GM13977 (cell line): ENCODE measurements around the gene C1QC.

Experiments used
- DNase-seq: peaks from one replicate; pipeline ENCODE4 v3.0.0; 2012; ENCODE audit warnings: low spot score
- in situ Hi-C: fragments of 300-500 bp; cut with MboI; formaldehyde crosslinking; loops from one replicate; pipeline ENCODE4 v1.12.0; 2022; ENCODE audit warnings: low sequenced_read_pairs, low pct_unique_long_range_greater_than_20kb, mixed read lengths, inconsistent platforms; ENCODE audit not compliant: unreplicated experiment
- TF ChIP-seq, protein P1 (sequence below): IDR thresholded peaks from 2 replicates; pipeline ENCODE4 v1.5.1; 2012; ENCODE audit warnings: mild to moderate bottlenecking, control low read depth; ENCODE audit not compliant: insufficient read depth; ENCODE audit errors: extremely low read depth, missing control alignments

C1QC gene

DNA sequence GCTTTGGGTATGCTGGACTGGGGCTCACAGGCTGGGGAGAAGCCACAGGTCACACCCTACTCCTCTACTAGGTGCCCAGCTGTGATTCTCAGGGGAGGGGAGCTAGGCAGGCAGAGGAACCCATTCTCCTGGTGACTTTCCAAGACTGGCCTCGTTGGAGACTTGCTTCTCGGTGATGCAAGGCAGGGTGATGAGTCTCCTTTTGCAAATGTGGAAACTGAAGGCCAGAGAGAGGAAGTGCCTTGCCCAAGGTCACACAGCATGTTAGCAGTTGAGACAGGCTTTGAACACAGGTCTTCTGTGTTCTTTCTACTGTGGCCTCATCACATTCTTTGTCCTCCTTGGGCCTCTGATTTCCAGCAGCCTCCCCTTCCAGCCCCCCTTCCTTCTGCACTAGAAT, 27.5 kb upstream of the C1QC start:
- DNase-seq: no peak
- in situ Hi-C loops: no loop called here

DNA sequence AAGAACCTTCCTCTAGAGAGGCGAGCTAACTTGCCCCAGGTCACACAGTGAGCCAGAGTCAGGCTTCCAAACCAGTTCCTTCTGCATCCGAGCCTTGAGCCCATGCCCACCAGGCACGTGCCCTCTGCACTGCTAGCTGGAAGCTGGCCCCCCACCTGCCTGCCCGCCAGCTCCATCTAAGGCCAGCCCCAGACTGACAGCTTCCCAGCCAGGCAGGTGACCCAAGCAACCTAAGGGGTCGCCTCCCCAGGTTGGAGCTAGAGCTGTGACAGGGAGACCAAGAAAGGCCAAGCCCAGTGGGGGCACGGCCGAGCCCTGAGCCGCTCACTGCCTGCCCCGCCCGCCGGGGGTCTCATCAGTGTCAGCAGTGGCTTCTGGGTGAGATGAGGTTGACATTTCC, 26.9 kb upstream of the C1QC start:
- TF ChIP-seq, protein P1, sequence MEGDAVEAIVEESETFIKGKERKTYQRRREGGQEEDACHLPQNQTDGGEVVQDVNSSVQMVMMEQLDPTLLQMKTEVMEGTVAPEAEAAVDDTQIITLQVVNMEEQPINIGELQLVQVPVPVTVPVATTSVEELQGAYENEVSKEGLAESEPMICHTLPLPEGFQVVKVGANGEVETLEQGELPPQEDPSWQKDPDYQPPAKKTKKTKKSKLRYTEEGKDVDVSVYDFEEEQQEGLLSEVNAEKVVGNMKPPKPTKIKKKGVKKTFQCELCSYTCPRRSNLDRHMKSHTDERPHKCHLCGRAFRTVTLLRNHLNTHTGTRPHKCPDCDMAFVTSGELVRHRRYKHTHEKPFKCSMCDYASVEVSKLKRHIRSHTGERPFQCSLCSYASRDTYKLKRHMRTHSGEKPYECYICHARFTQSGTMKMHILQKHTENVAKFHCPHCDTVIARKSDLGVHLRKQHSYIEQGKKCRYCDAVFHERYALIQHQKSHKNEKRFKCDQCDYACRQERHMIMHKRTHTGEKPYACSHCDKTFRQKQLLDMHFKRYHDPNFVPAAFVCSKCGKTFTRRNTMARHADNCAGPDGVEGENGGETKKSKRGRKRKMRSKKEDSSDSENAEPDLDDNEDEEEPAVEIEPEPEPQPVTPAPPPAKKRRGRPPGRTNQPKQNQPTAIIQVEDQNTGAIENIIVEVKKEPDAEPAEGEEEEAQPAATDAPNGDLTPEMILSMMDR: no peak
- in situ Hi-C loops: no loop called here
- DNase-seq: no peak

More for the DNA sequence above, 27.5 kb upstream of the C1QC start:
- TF ChIP-seq, protein P1: no peak

DNA sequence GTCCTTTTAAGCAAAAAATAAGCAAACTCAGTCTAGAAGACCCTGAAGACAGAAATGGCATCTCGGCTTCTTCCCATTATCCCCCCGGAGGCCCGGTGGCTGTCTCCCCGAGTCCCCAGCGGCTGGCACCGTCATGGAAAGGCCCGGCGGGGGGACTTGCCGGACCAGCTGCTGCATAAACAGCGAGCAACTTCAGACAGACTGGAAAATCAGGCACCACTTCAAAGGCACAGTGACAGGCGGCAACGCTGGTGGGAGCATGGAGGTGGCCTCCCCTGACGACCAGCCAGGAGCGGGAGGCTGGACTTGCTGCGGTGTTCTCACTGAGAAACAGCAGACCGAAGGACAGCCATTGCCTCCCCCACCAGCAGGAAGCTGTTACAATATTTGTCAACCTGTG, 25.4 kb upstream of the C1QC start:
- TF ChIP-seq, protein P1: no peak
- in situ Hi-C loops: no loop called here
- no peak for DNase-seq

DNA sequence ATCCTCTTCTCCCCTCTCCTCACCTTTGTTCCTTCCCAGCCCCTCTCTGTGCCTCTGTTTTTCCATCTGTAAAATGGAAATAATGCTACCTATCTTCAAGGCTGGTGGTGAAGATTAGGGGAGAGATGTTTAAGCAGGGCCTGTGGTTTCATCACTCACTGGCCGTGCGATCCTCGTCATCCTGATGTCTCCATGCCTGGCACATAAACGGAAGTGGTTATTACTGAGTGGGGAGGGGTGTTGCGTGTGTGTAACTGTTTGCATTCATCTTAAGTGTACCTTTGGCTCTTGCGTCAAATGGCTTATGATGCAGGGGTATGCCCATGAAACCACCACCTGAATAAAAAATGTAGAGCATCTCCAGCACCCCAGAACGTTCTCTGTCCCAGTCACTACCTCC, 24.2 kb upstream of the C1QC start:
- in situ Hi-C loops: no loop called here
- no peak for DNase-seq
- TF ChIP-seq, protein P1: no peak

DNA sequence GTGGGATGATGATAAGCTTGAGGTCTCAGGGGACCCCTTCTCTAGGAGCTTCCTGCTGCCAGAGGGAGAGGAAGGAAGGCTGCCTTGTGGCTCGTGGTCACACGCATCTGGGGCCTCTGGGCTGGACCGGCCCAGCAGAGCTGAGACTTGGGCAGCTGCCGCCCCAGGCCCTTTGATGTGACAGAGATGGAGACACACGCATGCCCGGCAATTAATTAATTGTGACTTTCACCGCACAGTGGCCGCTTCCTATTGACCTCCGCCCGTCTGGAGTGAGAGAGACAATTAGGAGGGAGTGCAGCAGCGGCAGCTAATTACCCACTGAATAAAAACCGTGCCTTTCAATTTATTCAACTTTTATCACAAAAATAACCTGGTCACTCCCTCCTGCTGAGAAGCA, 23.6 kb upstream of the C1QC start:
- in situ Hi-C loops: no loop called here
- no peak for DNase-seq
- TF ChIP-seq, protein P1: no peak

GRCh38 chr1:22621761-22622160, 21.7 kb upstream of the C1QC start:
- DNase-seq: no peak
- TF ChIP-seq, protein P1: no peak
- in situ Hi-C loops: no loop called here
